Ectodermal cell (in vitro differentiated cells): ENCODE measurements around the gene MBTD1.
"Not testable (repeated sequence)": the region's sequence is repeated elsewhere in the genome, so short reads cannot be mapped to it uniquely, and the experiment has no call there.

Experiments
- H3K27ac ChIP-seq: 2 replicates; pipeline ENCODE4 v1.7.0; 2013; ENCODE audit warnings: mild to moderate bottlenecking, low read depth, low read length; ENCODE audit not compliant: insufficient read depth, poor library complexity, severe bottlenecking
- H3K27me3 ChIP-seq: 2 replicates; pipeline ENCODE4 v1.7.0; 2013; ENCODE audit warnings: mild to moderate bottlenecking, low read length; ENCODE audit not compliant: insufficient read depth, control insufficient read depth, poor library complexity, severe bottlenecking
- H3K36me3 ChIP-seq: one replicate; pipeline ENCODE4 v1.7.0; 2013; ENCODE audit warnings: low read length; ENCODE audit not compliant: control insufficient read depth, insufficient read depth
- H3K4me1 ChIP-seq: one replicate; pipeline ENCODE4 v1.7.0; 2013; ENCODE audit warnings: low read length; ENCODE audit not compliant: control insufficient read depth, insufficient read depth
- H3K4me3 ChIP-seq: 2 replicates; pipeline ENCODE4 v1.7.0; 2013; ENCODE audit warnings: low read depth, low read length, control low read depth; ENCODE audit not compliant: insufficient read depth
- H3K9me3 ChIP-seq: 2 replicates; pipeline ENCODE4 v1.7.0; 2013; ENCODE audit warnings: mild to moderate bottlenecking, low read length, moderate library complexity; ENCODE audit not compliant: control insufficient read depth
- WGBS, 2 experiments: methylation state at CpG; one replicate each; pipeline ENCODE4 v1.1.7; 2013; ENCODE audit warnings: missing lambda C conversion rate in 2 of 2; 5-methylcytosine and 5-hydroxymethylcytosine counted together

Gene MBTD1

DNA sequence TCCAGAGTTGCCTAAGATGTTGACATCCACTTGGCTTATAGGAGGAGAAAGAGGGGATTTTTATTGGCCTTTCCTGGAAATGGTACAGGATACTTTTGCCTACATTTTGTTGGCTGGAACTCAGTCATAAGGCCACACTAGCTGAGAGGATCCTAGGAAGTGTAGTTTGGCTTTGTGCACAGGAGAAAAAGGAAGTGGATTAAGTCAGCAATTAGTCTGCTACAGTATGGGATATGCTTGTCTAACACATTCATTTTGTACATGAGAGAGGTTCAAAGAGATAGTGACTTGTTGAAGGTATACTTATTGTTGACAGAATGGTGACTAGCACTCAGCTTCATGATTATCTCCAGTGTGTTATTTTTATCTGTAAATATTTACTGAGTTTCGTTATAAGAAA is 10.8 kb upstream of the MBTD1 start:
- H3K4me3 ChIP-seq, result no peak overlapping the region
- H3K27ac ChIP-seq, result no peak overlapping the region
- WGBS, 2 experiments, result no CpG with 5 or more reads among the region's 1 CpG
- no peaks in the 10 kb centered on the region for H3K27me3 ChIP-seq
- H3K36me3 ChIP-seq, result peaks cover 35% of the 10 kb centered on the region
- no peaks in the 10 kb centered on the region for H3K4me1 ChIP-seq
- H3K9me3 ChIP-seq, result no peaks in the 10 kb centered on the region

DNA sequence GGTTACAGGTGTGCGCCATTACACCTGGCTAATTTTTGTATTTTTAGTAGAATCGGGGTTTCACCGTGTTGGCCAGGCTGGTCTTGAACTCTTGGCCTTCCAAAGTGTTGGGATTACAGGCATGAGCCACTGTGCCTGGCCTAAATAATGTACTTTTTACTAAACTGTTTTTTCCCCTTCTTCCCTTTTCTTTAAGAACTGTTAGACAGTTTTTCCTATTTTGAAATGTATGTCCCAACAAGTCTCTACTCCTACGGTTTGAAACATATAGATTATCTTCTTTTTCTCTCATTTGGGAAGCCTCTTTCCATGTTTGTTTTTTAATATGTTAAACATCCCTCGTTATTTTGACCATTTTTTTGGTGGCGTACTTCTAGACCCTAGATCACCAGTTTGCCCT is 10.1 kb upstream of the MBTD1 start:
- WGBS, 2 experiments, result 95 to 96% methylated on average over 5 to 6 of the region's 6 CpGs
- no peaks in the 10 kb centered on the region for H3K4me1 ChIP-seq

DNA sequence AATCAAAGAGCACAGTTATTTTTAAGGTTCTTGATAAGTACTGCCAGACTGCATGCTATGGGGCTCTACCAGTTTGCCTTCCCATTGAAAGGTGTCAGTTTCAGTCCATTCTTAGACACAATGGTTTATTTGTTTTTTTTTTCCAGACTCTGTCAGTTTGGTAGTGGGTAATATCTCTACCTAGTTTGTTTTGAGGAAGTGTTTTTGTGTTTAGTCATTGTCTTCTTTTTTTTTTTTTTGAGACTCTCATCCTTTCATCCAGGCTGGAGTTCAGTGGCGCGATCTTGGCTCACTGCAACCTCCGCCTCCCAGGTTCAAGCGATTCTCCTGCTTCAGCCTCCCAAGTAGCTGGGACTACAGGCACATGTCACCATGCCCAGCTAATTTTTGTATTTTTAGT is 4.6 kb upstream of the MBTD1 start:
- not testable (repeated sequence) for H3K27ac ChIP-seq, H3K27me3 ChIP-seq, H3K9me3 ChIP-seq, H3K4me3 ChIP-seq
- WGBS, 2 experiments, result 69 to 75% methylated on average over 4 of the region's 4 CpGs
- Histone ChIP-seq H3K36me3 (peaks cover 22% of the 10 kb centered on the region), H3K4me1 (peaks cover 14% of the 10 kb centered on the region)

More for the DNA sequence above, 10.1 kb upstream of the MBTD1 start:
- no peak overlapping the region for H3K27ac ChIP-seq
- no peaks in the 10 kb centered on the region for H3K27me3 ChIP-seq
- H3K4me3 ChIP-seq, result no peak overlapping the region
- peaks cover 30% of the 10 kb centered on the region for H3K36me3 ChIP-seq
- H3K9me3 ChIP-seq, result no peaks in the 10 kb centered on the region

DNA sequence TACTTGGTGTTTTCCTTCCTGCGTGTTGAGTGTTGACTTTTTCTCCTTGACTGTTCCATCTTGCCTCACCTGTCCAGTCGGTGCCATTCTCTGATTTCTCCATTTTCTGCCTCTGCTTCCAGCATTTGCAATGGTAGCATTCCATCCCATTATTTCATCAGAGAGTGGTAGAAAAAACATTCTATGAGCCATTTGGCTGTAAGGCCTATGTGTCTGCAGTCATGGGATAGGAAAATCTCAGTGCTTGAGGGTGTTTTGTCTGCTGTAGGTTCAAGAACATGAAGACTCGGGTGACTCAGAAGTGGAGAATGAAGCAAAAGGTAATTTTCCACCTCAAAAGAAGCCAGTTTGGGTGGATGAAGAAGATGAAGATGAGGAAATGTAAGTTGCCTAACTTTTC is 3.2 kb upstream of the MBTD1 start:
- Histone ChIP-seq H3K27ac (no peak overlapping the region), H3K4me1 (peaks cover 21% of the 10 kb centered on the region), H3K9me3 (no peaks in the 10 kb centered on the region), H3K27me3 (no peaks in the 10 kb centered on the region), H3K36me3 (peaks cover 15% of the 10 kb centered on the region), H3K4me3 (no peak overlapping the region)
- WGBS, 2 experiments, result 91 to 96% methylated on average over 3 of the region's 3 CpGs

DNA sequence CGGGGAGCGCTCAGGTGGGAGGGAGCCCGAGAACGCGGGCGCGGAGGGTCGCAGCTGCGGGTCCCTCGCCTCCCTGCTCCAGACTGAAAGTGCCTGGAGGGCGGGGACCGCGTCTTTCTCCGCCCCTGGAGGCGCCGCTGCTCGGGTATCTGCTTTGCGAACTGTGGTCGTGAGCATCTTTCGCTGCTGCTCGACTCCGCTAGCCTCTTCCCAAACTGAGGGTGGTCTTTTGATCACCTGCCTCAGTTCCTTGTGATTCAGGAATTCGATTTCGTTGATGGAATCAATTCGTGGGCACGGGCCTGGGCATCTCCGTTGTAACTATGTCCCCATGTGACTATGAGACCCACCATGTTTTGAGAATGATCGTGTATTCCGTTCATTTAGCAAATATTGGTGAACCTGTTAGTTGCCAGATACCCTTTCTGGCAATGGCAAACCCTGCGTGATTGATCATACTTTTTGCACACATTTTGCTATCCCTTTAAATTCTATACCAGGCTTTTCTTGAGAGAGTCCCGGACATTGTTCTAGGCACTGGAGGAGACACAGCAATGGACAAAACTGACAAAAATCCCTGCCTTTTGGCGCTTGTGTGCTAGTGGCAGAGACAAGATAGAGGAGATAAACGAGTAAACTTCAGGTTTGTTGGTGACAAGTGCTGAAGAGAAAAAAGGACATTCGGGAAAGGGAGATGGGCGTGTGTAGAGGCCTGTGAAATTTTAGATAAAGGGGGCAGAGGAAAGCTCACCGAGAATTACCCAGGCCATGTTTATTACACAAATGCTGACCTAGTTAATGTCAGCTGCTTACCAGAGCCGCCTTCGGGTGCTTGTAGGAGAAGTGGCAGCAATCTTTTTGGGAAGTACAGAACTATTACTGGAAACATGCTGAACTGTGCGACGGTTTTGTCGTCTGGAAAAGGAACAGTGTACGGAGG is 1.4 kb upstream of the MBTD1 start:
- peak overlapping the region; percentile 98 for H3K27ac ChIP-seq
- H3K4me3 ChIP-seq, result peak overlapping the region; percentile 88
- H3K9me3 ChIP-seq, result no peaks in the 10 kb centered on the region
- whole genome bisulfite sequencing, 2 experiments, result 16% methylated on average over 42 of the region's 42 CpGs
- H3K4me1 ChIP-seq, result peaks cover 26% of the 10 kb centered on the region
- H3K36me3 ChIP-seq, result peaks cover 5% of the 10 kb centered on the region
- no peaks in the 10 kb centered on the region for H3K27me3 ChIP-seq

DNA sequence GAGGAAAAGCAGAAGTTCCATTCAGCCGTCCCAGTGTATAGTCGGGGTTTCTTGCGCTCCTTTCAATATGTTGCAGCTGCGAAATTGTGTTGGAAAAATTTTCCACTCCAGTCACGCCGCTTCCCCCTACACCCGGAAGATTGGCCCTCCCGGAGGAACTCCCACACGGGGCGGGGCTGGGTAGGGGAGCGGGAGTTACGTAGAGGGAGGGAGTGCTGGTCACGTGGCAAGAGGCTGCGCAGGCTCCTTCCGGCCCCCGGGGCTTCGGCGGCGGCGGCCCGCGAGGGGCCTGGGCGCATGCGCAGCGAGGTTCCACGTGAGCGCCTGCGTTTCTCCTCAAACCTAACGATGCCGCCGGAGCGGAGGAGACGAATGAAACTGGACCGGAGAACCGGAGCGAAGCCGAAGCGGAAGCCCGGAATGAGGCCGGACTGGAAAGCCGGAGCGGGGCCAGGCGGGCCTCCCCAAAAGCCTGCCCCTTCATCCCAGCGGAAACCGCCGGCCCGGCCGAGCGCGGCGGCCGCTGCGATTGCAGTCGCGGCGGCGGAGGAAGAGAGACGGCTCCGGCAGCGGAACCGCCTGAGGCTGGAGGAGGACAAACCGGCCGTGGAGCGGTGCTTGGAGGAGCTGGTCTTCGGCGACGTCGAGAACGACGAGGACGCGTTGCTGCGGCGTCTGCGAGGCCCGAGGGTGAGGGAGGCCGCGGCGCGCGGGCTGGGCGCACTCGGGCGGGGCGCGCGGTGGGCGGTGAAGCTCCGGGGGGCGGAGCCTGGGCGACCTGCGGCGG is 581 bp upstream of the MBTD1 start, which contains the start of gene UTP18:
Gene UTP18 (plus strand): TSS at position 310 of the 787 bp plus-strand sequence. CDS start 39 bp downstream, at position 349.
- no peaks in the 10 kb centered on the region for H3K9me3 ChIP-seq
- H3K4me1 ChIP-seq, result peaks cover 26% of the 10 kb centered on the region
- WGBS, 2 experiments, result 0% methylated on average over 93 of the region's 93 CpGs
- H3K36me3 ChIP-seq, result no peaks in the 10 kb centered on the region
- H3K27me3 ChIP-seq, result no peaks in the 10 kb centered on the region
- H3K4me3 ChIP-seq, result peak within 1 kb of the TSS; percentile 88
- peak within 1 kb of the TSS; percentile 98 for H3K27ac ChIP-seq

DNA sequence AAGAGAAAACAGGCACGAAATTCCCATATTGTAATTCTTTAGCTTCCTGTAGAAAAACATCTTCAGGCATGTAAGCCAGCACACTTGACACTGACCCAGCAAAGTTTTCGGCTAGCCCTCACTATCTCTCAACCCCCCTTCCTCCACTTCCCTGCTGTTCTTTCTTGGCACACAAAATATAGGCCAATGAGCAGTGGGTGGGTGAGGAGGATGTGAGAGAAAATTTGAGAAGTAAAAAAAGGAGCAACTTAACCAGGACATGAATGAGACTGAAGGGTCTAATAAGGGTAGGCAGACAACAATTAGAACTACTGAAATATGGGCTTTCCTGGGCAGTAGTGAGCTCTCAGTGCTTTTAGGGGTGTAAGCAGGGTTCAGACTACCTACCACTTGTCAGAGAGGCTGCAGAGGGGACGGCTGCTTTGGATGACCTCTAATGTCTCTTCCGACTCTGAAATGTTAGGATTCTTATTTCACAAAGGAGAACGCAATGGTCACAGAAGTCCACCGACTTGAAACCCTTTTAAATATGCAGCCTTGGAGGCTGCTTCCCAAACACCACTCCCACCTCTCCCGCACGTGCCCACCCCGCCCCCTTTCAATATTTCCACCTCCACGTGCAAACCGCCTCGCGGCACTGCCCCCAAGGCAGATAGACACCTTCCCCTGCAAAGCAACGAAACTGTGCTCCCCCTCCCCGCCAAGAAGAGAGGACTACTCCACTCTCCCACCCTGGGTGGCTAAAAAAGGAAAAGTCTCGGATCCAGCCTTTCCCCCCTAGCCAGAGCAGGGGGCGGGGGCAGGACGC is 889 bp downstream of the MBTD1 start:
- Histone ChIP-seq H3K9me3 (no peaks in the 10 kb centered on the region), H3K27me3 (no peaks in the 10 kb centered on the region), H3K27ac (peak overlapping the region; percentile 98), H3K36me3 (peaks cover 1% of the 10 kb centered on the region), H3K4me3 (peak overlapping the region; percentile 88), H3K4me1 (peaks cover 26% of the 10 kb centered on the region)
- WGBS, 2 experiments, result 5% methylated on average over 16 to 18 of the region's 18 CpGs

DNA sequence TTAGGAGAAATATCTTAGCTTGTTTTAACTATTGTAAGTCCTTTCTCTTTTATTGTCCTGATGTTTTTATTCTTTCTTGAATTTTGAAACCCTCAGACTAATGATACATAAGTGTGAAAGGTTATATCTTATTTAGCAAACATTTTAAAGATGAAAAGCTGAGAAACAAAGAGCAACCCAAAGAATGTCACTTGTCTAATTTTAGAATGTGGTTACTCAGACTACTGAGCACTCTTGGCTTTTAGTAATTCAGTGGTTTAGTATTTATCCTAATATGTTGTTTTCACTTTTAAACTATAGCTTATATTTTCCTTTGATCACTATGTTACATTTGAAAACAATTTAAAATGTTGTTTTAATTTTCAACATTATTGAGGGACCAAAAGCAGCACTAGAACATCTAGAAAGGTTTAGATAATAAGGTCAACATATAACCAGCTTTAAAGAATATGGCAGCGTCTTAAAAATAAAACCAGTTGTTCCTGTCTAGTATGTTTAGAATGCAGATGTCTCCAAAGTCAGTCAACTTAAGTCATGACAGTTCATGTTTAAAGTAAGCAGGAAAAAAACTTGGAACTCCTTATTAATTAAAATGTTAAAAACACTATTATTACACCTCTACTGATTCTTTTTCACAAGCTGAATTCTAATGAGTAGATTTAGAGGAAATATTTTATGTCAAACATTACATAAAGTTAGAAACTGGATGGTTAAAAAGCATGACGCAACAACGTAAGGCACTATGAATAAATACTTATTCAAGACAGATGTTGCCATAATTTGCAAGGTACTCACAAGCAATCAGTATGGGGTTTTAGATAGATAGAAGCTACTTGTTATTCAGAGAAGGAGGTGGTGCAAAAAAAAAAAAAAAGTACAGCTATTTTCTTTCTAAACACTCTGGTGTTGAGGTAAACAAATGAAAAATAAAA is 2.4 kb downstream of the MBTD1 start:
- no peak overlapping the region for H3K27ac ChIP-seq

DNA sequence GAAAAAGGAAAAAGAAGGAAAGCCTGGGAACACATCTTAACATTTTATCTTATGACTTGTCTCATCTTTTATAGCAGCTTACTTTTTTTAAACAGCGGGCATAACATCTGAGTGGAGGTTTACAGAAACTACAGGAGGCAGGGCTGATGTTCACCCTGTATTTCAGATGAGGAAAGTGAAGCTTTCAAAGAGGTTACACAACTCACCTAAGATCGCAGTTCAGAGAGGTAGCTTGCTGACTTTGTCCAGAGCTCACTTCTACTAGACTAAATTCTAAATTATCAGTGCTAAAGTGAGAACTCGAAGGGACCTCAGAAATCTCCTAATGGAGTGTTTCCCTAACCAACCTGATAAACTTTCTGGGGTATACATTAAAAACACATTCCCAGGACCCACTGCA is 3.7 kb downstream of the MBTD1 start:
- H3K4me3 ChIP-seq, result no peak overlapping the region
- no peaks in the 10 kb centered on the region for H3K9me3 ChIP-seq
- H3K27me3 ChIP-seq, result no peaks in the 10 kb centered on the region
- H3K36me3 ChIP-seq, result peaks cover 5% of the 10 kb centered on the region
- H3K27ac ChIP-seq, result no peak overlapping the region
- peaks cover 12% of the 10 kb centered on the region for H3K4me1 ChIP-seq
- WGBS, 2 experiments, result 95 to 98% methylated on average over 3 of the region's 3 CpGs

More for the DNA sequence above, 2.4 kb downstream of the MBTD1 start:
- 100% methylated on average over 1 to 3 of the region's 3 CpGs for WGBS, 2 experiments
- peaks cover 24% of the 10 kb centered on the region for H3K4me1 ChIP-seq
- peaks cover 5% of the 10 kb centered on the region for H3K36me3 ChIP-seq
- peak overlapping the region; percentile 88 for H3K4me3 ChIP-seq
- H3K9me3 ChIP-seq, result no peaks in the 10 kb centered on the region
- H3K27me3 ChIP-seq, result no peaks in the 10 kb centered on the region
